Measurements from ENCODE around the gene STAM.

Gene STAM

DNA sequence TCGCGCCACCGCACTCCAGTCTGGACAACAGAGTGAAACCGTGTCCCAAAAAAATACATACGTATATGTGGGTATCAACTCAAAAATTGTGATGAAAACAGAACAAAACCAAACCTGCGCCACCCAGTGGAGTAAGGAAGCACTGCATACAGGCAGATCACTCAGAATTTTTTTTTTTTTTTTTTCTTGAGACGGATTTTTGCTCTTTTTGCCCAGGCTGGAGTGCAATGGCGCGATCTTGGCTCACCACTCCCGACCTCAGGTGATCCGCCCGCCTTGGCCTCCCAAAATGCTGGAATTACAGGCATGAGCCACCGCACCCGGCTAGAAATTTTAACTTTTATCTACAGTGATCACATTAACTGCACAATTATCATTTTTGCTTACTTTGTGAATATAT, 99.0 kb downstream of the STAM start:
- no peak for TF ChIP-seq SIN3A (IDR thresholded peaks at IDR 0.05; ENCODE audit: borderline replicate concordance, insufficient read depth, low read length)
- TF ChIP-seq TAF1 (IDR thresholded peaks at IDR 0.05; ENCODE audit: borderline replicate concordance, insufficient read depth, low read length) = no peak
- TF ChIP-seq, protein P1, sequence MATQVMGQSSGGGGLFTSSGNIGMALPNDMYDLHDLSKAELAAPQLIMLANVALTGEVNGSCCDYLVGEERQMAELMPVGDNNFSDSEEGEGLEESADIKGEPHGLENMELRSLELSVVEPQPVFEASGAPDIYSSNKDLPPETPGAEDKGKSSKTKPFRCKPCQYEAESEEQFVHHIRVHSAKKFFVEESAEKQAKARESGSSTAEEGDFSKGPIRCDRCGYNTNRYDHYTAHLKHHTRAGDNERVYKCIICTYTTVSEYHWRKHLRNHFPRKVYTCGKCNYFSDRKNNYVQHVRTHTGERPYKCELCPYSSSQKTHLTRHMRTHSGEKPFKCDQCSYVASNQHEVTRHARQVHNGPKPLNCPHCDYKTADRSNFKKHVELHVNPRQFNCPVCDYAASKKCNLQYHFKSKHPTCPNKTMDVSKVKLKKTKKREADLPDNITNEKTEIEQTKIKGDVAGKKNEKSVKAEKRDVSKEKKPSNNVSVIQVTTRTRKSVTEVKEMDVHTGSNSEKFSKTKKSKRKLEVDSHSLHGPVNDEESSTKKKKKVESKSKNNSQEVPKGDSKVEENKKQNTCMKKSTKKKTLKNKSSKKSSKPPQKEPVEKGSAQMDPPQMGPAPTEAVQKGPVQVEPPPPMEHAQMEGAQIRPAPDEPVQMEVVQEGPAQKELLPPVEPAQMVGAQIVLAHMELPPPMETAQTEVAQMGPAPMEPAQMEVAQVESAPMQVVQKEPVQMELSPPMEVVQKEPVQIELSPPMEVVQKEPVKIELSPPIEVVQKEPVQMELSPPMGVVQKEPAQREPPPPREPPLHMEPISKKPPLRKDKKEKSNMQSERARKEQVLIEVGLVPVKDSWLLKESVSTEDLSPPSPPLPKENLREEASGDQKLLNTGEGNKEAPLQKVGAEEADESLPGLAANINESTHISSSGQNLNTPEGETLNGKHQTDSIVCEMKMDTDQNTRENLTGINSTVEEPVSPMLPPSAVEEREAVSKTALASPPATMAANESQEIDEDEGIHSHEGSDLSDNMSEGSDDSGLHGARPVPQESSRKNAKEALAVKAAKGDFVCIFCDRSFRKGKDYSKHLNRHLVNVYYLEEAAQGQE (IDR thresholded peaks at IDR 0.05; ENCODE audit: insufficient read depth in 1 of 2, low read depth in 2 of 2, low read length in 2 of 2) = no peak

DNA sequence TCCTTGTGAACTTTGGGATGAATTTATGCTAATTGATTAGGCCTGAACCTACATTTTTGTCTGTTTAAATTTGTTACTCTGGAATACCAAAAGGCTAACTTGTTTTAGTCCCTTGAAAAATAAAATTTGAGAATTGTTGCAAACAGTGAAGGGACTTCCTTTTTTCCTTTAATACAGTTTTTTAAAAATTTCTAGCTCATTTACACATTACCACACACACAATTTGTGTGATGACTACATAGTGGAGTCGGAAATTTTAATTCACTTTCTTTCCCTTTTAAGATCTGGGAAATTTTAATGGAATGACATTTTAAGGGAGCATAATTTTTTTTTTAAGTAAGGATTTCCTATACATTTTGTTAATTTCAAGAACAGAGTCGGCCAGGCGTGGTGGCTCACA, 99.5 kb downstream of the STAM start:
- TF ChIP-seq TAF1 (IDR thresholded peaks at IDR 0.05; ENCODE audit: borderline replicate concordance, insufficient read depth, low read length) (no peak), POLR2AphosphoS5 (IDR thresholded peaks at IDR 0.05; ENCODE audit: low read depth, low read length) (no peak), FOXP2 (optimal IDR thresholded peaks at IDR 0.05; ENCODE audit: borderline replicate concordance, extremely low read depth, extremely low read length, insufficient read depth) (no peak)

DNA sequence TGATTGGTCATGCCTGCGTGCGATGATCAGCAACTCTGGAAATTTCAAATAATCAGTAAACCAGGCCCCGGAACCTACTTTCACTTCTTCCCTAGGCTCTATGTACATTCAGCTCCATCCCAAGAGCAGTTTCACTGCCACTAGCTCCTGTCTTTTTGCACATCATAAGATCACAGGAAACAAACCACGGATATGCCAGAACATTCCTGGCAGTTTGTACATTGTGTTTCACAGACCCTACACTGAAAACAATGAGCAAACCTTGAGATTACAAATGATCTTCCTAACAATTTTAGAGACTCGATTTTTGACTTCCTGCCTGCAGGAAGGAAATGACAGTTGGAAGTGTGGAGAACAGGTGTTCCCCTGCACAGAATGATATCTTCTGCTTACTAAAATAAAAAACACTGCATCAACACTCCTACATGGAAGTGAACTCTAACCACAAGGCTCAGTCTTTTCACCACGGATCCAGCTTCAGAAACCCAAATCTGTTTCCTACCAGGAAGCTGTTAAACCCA, 100.5 kb downstream of the STAM start:
- TF ChIP-seq TAF1 (IDR thresholded peaks at IDR 0.05; ENCODE audit: borderline replicate concordance, insufficient read depth, low read length) = no peak
- TF ChIP-seq, protein P1 (IDR thresholded peaks at IDR 0.05; ENCODE audit: insufficient read depth in 1 of 2, low read depth in 2 of 2, low read length in 2 of 2) = no peak
- no peak for TF ChIP-seq POLR2AphosphoS5 (IDR thresholded peaks at IDR 0.05; ENCODE audit: low read depth, low read length)
- no peak for TF ChIP-seq SIN3A (IDR thresholded peaks at IDR 0.05; ENCODE audit: borderline replicate concordance, insufficient read depth, low read length)
- no peak for TF ChIP-seq FOXP2 (optimal IDR thresholded peaks at IDR 0.05; ENCODE audit: borderline replicate concordance, extremely low read depth, extremely low read length, insufficient read depth)

DNA sequence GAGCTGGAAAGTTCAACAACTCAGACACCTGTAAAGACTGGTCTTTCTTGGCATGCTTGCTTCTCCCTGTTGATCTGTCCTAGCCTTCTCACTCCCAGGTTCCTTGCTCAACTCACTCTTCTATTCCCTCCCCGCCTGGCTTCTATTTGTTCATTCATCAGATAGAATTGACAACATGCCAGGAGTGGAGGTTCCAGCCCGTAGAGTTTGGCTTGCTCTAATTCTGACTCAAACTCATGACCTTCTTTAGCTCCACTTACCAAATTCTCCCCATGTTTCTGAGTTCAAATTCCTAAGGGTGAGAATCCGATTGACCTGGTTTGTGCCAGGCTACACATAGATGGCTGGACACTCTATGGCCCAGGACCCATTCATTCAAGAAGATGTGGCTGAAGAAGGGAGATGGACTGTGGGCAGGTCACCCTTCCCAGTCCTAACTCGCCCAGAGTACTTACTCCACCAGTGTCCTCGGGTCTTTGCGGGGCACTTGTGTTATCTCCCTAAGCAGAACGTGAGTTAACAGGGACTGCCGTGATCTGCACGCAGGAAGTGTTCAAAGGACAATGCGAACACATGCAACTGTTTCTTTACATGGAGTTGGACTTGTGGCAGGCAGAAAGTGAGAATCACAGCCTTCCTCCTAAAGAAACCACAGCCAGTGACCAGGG, 104.1 kb downstream of the STAM start:
- TF ChIP-seq, protein P1 (IDR thresholded peaks at IDR 0.05; ENCODE audit: insufficient read depth in 1 of 2, low read depth in 2 of 2, low read length in 2 of 2) = no peak
- no peak for TF ChIP-seq FOXP2 (optimal IDR thresholded peaks at IDR 0.05; ENCODE audit: borderline replicate concordance, extremely low read depth, extremely low read length, insufficient read depth)
- TF ChIP-seq POLR2AphosphoS5 (IDR thresholded peaks at IDR 0.05; ENCODE audit: low read depth, low read length) = no peak
- TF ChIP-seq TAF1 (IDR thresholded peaks at IDR 0.05; ENCODE audit: borderline replicate concordance, insufficient read depth, low read length) = no peak
- no peak for TF ChIP-seq SIN3A (IDR thresholded peaks at IDR 0.05; ENCODE audit: borderline replicate concordance, insufficient read depth, low read length)

DNA sequence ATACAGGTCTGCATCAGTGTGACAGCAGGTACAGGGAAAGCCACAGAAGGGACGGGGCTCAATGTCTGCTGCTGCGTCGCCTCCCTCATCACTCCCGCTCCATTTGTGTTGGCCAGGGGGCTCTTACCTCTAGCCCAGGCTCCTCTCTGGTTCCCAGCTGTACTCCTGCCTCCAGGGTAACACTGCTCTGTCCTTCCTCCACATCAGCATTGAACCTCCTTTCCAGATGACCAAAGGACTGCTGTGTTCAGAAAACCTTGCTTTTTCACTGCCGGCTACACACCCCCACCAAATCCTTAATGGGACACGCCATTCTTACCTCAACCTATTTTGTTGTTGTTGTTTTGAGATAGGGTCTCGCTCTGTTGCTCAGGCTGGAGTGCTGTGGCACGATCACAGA, 105.9 kb downstream of the STAM start:
- no peak for TF ChIP-seq POLR2AphosphoS5 (IDR thresholded peaks at IDR 0.05; ENCODE audit: low read depth, low read length)
- TF ChIP-seq FOXP2 (optimal IDR thresholded peaks at IDR 0.05; ENCODE audit: borderline replicate concordance, extremely low read depth, extremely low read length, insufficient read depth) = no peak
- TF ChIP-seq, protein P1 (IDR thresholded peaks at IDR 0.05; ENCODE audit: insufficient read depth in 1 of 2, low read depth in 2 of 2, low read length in 2 of 2) = no peak
- no peak for TF ChIP-seq SIN3A (IDR thresholded peaks at IDR 0.05; ENCODE audit: borderline replicate concordance, insufficient read depth, low read length)
- TF ChIP-seq TAF1 (IDR thresholded peaks at IDR 0.05; ENCODE audit: borderline replicate concordance, insufficient read depth, low read length) = no peak

Data from PFSK-1 (cell line).